KG1 (cell line): ENCODE data around the gene FBN2.
"Not testable (repeated sequence)": the region's sequence is repeated elsewhere in the genome, so short reads cannot be mapped to it uniquely, and the experiment has no call there.

Experiments used
- DNase-seq: peaks from one replicate; lab custom pipeline; 2025; lab: John Stamatoyannopoulos, UW

Gene FBN2

GRCh38 chr5:128534726-128535125 lies 3.3 kb downstream of the FBN2 start:
- no peak for DNase-seq

GRCh38 chr5:128532776-128533175 lies 5.3 kb downstream of the FBN2 start:
- no peak for DNase-seq

- no peak for DNase-seq
Measured at GRCh38 chr5:128532127-128532526, 5.9 kb downstream of the FBN2 start.

- no peak for DNase-seq
Measured at GRCh38 chr5:128528637-128529255, 9.3 kb downstream of the FBN2 start.

GRCh38 chr5:128528126-128528525 lies 9.9 kb downstream of the FBN2 start:
- DNase-seq, result no peak

- DNase-seq, result no peak
Measured at GRCh38 chr5:128527077-128527476, 11.0 kb downstream of the FBN2 start.

- DNase-seq, result no peak
Measured at GRCh38 chr5:128522336-128522735, 15.7 kb downstream of the FBN2 start.

GRCh38 chr5:128519827-128520226 lies 18.2 kb downstream of the FBN2 start:
- no peak for DNase-seq

- DNase-seq, result no peak
Measured at GRCh38 chr5:128516978-128517377, 21.1 kb downstream of the FBN2 start.

- DNase-seq, result no peak
Measured at GRCh38 chr5:128513806-128514205, 24.2 kb downstream of the FBN2 start.

- DNase-seq, result no peak
Measured at GRCh38 chr5:128512894-128513293, 25.2 kb downstream of the FBN2 start.

GRCh38 chr5:128506643-128507042 lies 31.4 kb downstream of the FBN2 start:
- no peak for DNase-seq

- DNase-seq, result not testable (repeated sequence)
Measured at GRCh38 chr5:128503727-128504126, 34.3 kb downstream of the FBN2 start.

- no peak for DNase-seq
Measured at GRCh38 chr5:128498844-128499455, 39.1 kb downstream of the FBN2 start.

- no peak for DNase-seq
Measured at GRCh38 chr5:128494516-128494915, 43.5 kb downstream of the FBN2 start.

GRCh38 chr5:128493657-128494329 lies 44.3 kb downstream of the FBN2 start:
- no peak for DNase-seq

- DNase-seq, result no peak
Measured at GRCh38 chr5:128491291-128491690, 46.8 kb downstream of the FBN2 start.

- no peak for DNase-seq
Measured at GRCh38 chr5:128490761-128491160, 47.3 kb downstream of the FBN2 start.

- no peak for DNase-seq
Measured at GRCh38 chr5:128487041-128487440, 51.0 kb downstream of the FBN2 start.

GRCh38 chr5:128483738-128484137 lies 54.3 kb downstream of the FBN2 start:
- no peak for DNase-seq

GRCh38 chr5:128480906-128481633 lies 57.0 kb downstream of the FBN2 start:
- DNase-seq, result no peak

- no peak for DNase-seq
Measured at GRCh38 chr5:128480158-128480557, 57.9 kb downstream of the FBN2 start.
